HG03108 (cell line): Measurements from ENCODE around the gene FADS6.
A peak's percentile ranks its signal among the peaks of the same experiment; 100 is the strongest.

Experiments used
- ATAC-seq: cut with Tn5 transposase; IDR thresholded peaks from one replicate; pipeline ENCODE4 v1.9.1; 2021; ENCODE audit warnings: moderate library complexity; ENCODE audit not compliant: unreplicated experiment

FADS6 gene

GRCh38 chr17:74833501-74834377 is 59.7 kb downstream of the FADS6 start:
- peak; percentile 51 for ATAC-seq

GRCh38 chr17:74832421-74832820 is 61.0 kb downstream of the FADS6 start:
- ATAC-seq: no peak

GRCh38 chr17:74831444-74832146 is 61.8 kb downstream of the FADS6 start:
- no peak for ATAC-seq

- ATAC-seq: no peak
Measured at GRCh38 chr17:74830861-74831260, 62.6 kb downstream of the FADS6 start.

- no peak for ATAC-seq
Measured at GRCh38 chr17:74827800-74828199, 65.6 kb downstream of the FADS6 start.
